ENCODE results near the gene FNDC11. TPM values are rescaled to one million over a fixed set of nuclear protein-coding genes. Genes with fewer than 3 reads are reported as not detected.

The FNDC11 gene
- total RNA-seq, 1 experiment from 2014 or later, result 2.5 TPM

- H3T11ph ChIP-seq (ENCODE audit: low read length), result no peak overlapping the region
- H2BK5ac ChIP-seq (ENCODE audit: insufficient read length, low read length), result no peak overlapping the region
- no peak overlapping the region for H3K4ac ChIP-seq (ENCODE audit: low read depth, low read length)
- no peak for DNase-seq
- no peak overlapping the region for H2BK120ac ChIP-seq (ENCODE audit: low read depth, low read length, poor library complexity, severe bottlenecking)
- no peak overlapping the region for H4K5ac ChIP-seq (ENCODE audit: insufficient read length, low read depth, low read length)
- no peak overlapping the region for H2BK20ac ChIP-seq (ENCODE audit: low read depth, low read length, poor library complexity, severe bottlenecking)
- no peak overlapping the region for H4K8ac ChIP-seq (replicated peaks; ENCODE audit: insufficient read length, low read depth, low read length)
- no peaks in the 10 kb centered on the region for H3K79me2 ChIP-seq (ENCODE audit: insufficient read depth, low read length)
- Mint-ChIP-seq H3K27me3 (ENCODE audit: low read depth) (peaks cover 2% of the 10 kb centered on the region; the same call in 1 of the 2 replicates), H3K4me3 (no peak overlapping the region), H3K9me3 (no peaks in the 10 kb centered on the region), H3K36me3 (ENCODE audit: insufficient read depth in 1 of 3, low read depth in 3 of 3) (peaks cover 0 to 33% (median 27%) of the 10 kb centered on the region in 3 experiments), H3K4me1 (peaks cover 3 to 7% of the 10 kb centered on the region in 2 experiments; a peak in 2 of 4 replicates), H3K27ac (peak overlapping the region in 2 of 3 experiments; percentile 68 to 79; a peak in 1 of 7 replicates)
- no peak overlapping the region for H3K9ac ChIP-seq (ENCODE audit: extremely low read depth, insufficient read length, low read length)
- H3K27me3 ChIP-seq (ENCODE audit: insufficient read depth, low read length), result no peaks in the 10 kb centered on the region
- no peaks in the 10 kb centered on the region for H3K4me1 ChIP-seq (ENCODE audit: insufficient read depth, low read length)
- H3K23me2 ChIP-seq (ENCODE audit: insufficient read length, low read depth, low read length, poor library complexity, severe bottlenecking), result no peaks in the 10 kb centered on the region
- no peak overlapping the region for H2AK5ac ChIP-seq (ENCODE audit: insufficient read length, low read length)
- no peaks in the 10 kb centered on the region for H3K9me3 ChIP-seq (ENCODE audit: control insufficient read depth, low read depth, low read length)
- no peak overlapping the region for H3K18ac ChIP-seq (ENCODE audit: insufficient read length, low read depth, low read length)
- H3K79me1 ChIP-seq (ENCODE audit: insufficient read depth, low read depth, low read length, poor library complexity, severe bottlenecking), result no peaks in the 10 kb centered on the region
- no peak overlapping the region for H2BK12ac ChIP-seq (ENCODE audit: insufficient read length, low read depth, low read length)
- TF ChIP-seq, protein P1, sequence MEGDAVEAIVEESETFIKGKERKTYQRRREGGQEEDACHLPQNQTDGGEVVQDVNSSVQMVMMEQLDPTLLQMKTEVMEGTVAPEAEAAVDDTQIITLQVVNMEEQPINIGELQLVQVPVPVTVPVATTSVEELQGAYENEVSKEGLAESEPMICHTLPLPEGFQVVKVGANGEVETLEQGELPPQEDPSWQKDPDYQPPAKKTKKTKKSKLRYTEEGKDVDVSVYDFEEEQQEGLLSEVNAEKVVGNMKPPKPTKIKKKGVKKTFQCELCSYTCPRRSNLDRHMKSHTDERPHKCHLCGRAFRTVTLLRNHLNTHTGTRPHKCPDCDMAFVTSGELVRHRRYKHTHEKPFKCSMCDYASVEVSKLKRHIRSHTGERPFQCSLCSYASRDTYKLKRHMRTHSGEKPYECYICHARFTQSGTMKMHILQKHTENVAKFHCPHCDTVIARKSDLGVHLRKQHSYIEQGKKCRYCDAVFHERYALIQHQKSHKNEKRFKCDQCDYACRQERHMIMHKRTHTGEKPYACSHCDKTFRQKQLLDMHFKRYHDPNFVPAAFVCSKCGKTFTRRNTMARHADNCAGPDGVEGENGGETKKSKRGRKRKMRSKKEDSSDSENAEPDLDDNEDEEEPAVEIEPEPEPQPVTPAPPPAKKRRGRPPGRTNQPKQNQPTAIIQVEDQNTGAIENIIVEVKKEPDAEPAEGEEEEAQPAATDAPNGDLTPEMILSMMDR (conservative IDR thresholded peaks at IDR 0.05), result no peak
- H4K91ac ChIP-seq (ENCODE audit: insufficient read length, low read depth, low read length), result no peak overlapping the region
- H2BK15ac ChIP-seq (ENCODE audit: low read depth, low read length), result no peak overlapping the region
- H3K4me2 ChIP-seq (ENCODE audit: insufficient read depth, insufficient read length, low read length), result no peak overlapping the region
- H3K23ac ChIP-seq (ENCODE audit: insufficient read length, low read depth, low read length), result no peak overlapping the region
- H4K20me1 ChIP-seq (ENCODE audit: control insufficient read depth, insufficient read depth, insufficient read length), result no peaks in the 10 kb centered on the region
- WGBS (ENCODE audit: extremely low coverage, insufficient read length, low lambda C conversion rate), result no CpG with 5 or more reads among the region's 11 CpGs
- no peak overlapping the region for H3K14ac ChIP-seq (ENCODE audit: insufficient read depth, low read length)
- H2AFZ ChIP-seq (ENCODE audit: low read length), result no peak overlapping the region
- no peak overlapping the region for H3K27ac ChIP-seq (ENCODE audit: insufficient read length, low read depth, low read length)
- H3K56ac ChIP-seq (ENCODE audit: insufficient read length, low read depth, low read length), result no peak overlapping the region
Observed at GRCh38 chr20:63588641-63589041, 34.7 kb downstream of the FNDC11 start.
